SU-DHL-6 (cell line): ENCODE measurements around the gene CYP4X1.
"Not testable (repeated sequence)": the region's sequence is repeated elsewhere in the genome, so short reads cannot be mapped to it uniquely, and the experiment has no call there.

Experiments
- H2AFZ ChIP-seq: fragments of 200-600 bp; sonication (generic); 2 replicates; pipeline ENCODE4 v1.6.1; 2014; ENCODE audit warnings: low read depth, mild to moderate bottlenecking, moderate library complexity, mixed read lengths, antibody characterized with exemption, low read length; ENCODE audit not compliant: severe bottlenecking
- H3F3A ChIP-seq: fragments of 200-600 bp; shearing (Covaris generic); 2 replicates; pipeline ENCODE4 v1.6.0; 2016; ENCODE audit warnings: antibody characterized with exemption, mild to moderate bottlenecking; ENCODE audit not compliant: insufficient read depth
- H3K27ac ChIP-seq: fragments of 200-600 bp; sonication (generic); 2 replicates; pipeline ENCODE4 v1.5.1; 2016; ENCODE audit warnings: low read depth, mild to moderate bottlenecking, low read length, moderate library complexity, mixed read lengths
- H3K27me3 ChIP-seq: fragments of 200-600 bp; sonication (generic), shearing (Covaris generic); 2 replicates; pipeline ENCODE4 v1.6.0; 2014; ENCODE audit warnings: mild to moderate bottlenecking, low read length
- H3K36me3 ChIP-seq: fragments of 200-600 bp; sonication (generic); 2 replicates; pipeline ENCODE4 v1.6.1; 2014; ENCODE audit warnings: mild to moderate bottlenecking, low read length, mixed read lengths
- H3K4me2 ChIP-seq: fragments of 300-600, 200-600 bp; shearing (Covaris generic), sonication (generic); 2 replicates; pipeline ENCODE4 v1.6.0; 2014; ENCODE audit warnings: low read length, low read depth, mild to moderate bottlenecking; ENCODE audit not compliant: poor library complexity, severe bottlenecking
- H3K4me3 ChIP-seq: fragments of 200-600 bp; sonication (generic); 2 replicates; pipeline ENCODE4 v1.5.1; 2014; ENCODE audit warnings: antibody characterized with exemption, low read length, mild to moderate bottlenecking, mixed read lengths; ENCODE audit not compliant: insufficient read depth, poor library complexity, severe bottlenecking
- H3K79me2 ChIP-seq: fragments of 200-600 bp; sonication (generic); 2 replicates; pipeline ENCODE4 v1.6.1; 2014; ENCODE audit warnings: mild to moderate bottlenecking, low read length, moderate library complexity; ENCODE audit not compliant: insufficient read depth
- H3K9ac ChIP-seq: fragments of 200-600 bp; sonication (generic); 2 replicates; pipeline ENCODE4 v1.7.0; 2014; ENCODE audit warnings: mild to moderate bottlenecking, low read length
- H3K9me2 ChIP-seq: fragments of 200-600 bp; sonication (generic); replicated peaks from 2 replicates; pipeline ENCODE4 v1.6.1; 2014; ENCODE audit warnings: low read length; ENCODE audit not compliant: insufficient read depth
- H3K9me3 ChIP-seq: fragments of 200-600 bp; sonication (generic); 2 replicates; pipeline ENCODE4 v1.6.1; 2014; ENCODE audit warnings: low read length, mixed read lengths; ENCODE audit not compliant: insufficient read depth
- H4K20me1 ChIP-seq: fragments of 200-600 bp; sonication (generic); 2 replicates; pipeline ENCODE4 v1.6.1; 2014; ENCODE audit warnings: low read depth, mild to moderate bottlenecking, antibody characterized with exemption, low read length, moderate library complexity, mixed read lengths
- CTCF ChIP-seq: fragments of 200-600 bp; sonication (generic); IDR thresholded peaks from one replicate; pipeline ENCODE4 v1.5.1; 2017; ENCODE audit warnings: antibody characterized with exemption, mild to moderate bottlenecking, low read length, moderate library complexity; ENCODE audit not compliant: insufficient read depth, poor library complexity, severe bottlenecking
- EZH2phosphoT487 ChIP-seq: fragments of 200-600 bp; sonication (generic), shearing (Covaris generic); conservative IDR thresholded peaks from 2 replicates; pipeline ENCODE4 v1.6.1; 2018; ENCODE audit warnings: mild to moderate bottlenecking, antibody characterized with exemption, low read length, moderate library complexity, mixed read lengths

CYP4X1 gene

GRCh38 chr1:47031585-47031984, 8.1 kb downstream of the CYP4X1 start:
- no peaks in the 10 kb centered on the region for H3K36me3 ChIP-seq

GRCh38 chr1:47036764-47037163, 13.3 kb downstream of the CYP4X1 start:
- H3K9me2 ChIP-seq, result no peaks in the 10 kb centered on the region
- H3K9ac ChIP-seq, result no peak overlapping the region
- H3K79me2 ChIP-seq, result no peaks in the 10 kb centered on the region
- H3K36me3 ChIP-seq, result no peaks in the 10 kb centered on the region
- no peak overlapping the region for H3K4me2 ChIP-seq
- H4K20me1 ChIP-seq, result no peaks in the 10 kb centered on the region
- TF ChIP-seq EZH2phosphoT487, result no peak
- TF ChIP-seq CTCF, result no peak
- H3K27me3 ChIP-seq, result no peaks in the 10 kb centered on the region
- no peak overlapping the region for H2AFZ ChIP-seq
- no peaks in the 10 kb centered on the region for H3K9me3 ChIP-seq
- no peak overlapping the region for H3K4me3 ChIP-seq
- no peaks in the 10 kb centered on the region for H3F3A ChIP-seq
- H3K27ac ChIP-seq, result no peak overlapping the region

More at GRCh38 chr1:47031585-47031984, 8.1 kb downstream of the CYP4X1 start:
- no peak for TF ChIP-seq CTCF
- TF ChIP-seq EZH2phosphoT487, result no peak
- no peaks in the 10 kb centered on the region for H3K79me2 ChIP-seq
- no peak overlapping the region for H3K4me2 ChIP-seq
- H3K27ac ChIP-seq, result no peak overlapping the region
- no peaks in the 10 kb centered on the region for H3K27me3 ChIP-seq
- H3K4me3 ChIP-seq, result no peak overlapping the region
- no peak overlapping the region for H3K9ac ChIP-seq
- H3K9me2 ChIP-seq, result no peaks in the 10 kb centered on the region
- no peaks in the 10 kb centered on the region for H4K20me1 ChIP-seq
- no peak overlapping the region for H2AFZ ChIP-seq
- no peaks in the 10 kb centered on the region for H3F3A ChIP-seq
- H3K9me3 ChIP-seq, result no peaks in the 10 kb centered on the region

GRCh38 chr1:47059376-47059775, 35.9 kb downstream of the CYP4X1 start:
- Histone ChIP-seq H3F3A (no peaks in the 10 kb centered on the region), H3K9ac (no peak overlapping the region), H2AFZ (no peak overlapping the region), H3K27me3 (no peaks in the 10 kb centered on the region), H3K27ac (no peak overlapping the region), H3K9me2 (no peaks in the 10 kb centered on the region), H3K79me2 (no peaks in the 10 kb centered on the region), H3K9me3 (no peaks in the 10 kb centered on the region), H3K36me3 (no peaks in the 10 kb centered on the region), H3K4me3 (no peak overlapping the region), H4K20me1 (no peaks in the 10 kb centered on the region), H3K4me2 (no peak overlapping the region)
- no peak for TF ChIP-seq EZH2phosphoT487

GRCh38 chr1:47067097-47067594, 43.7 kb downstream of the CYP4X1 start, which contains the start of gene CYP4Z1:
CYP4Z1 (plus strand) TSS chr1:47067231; CDS start chr1:47067491, 260 bp downstream.
- Histone ChIP-seq H3K27ac (no peak within 1 kb of the TSS), H3K9me3 (no peaks in the 10 kb centered on the region), H3K79me2 (no peaks in the 10 kb centered on the region), H3F3A (no peaks in the 10 kb centered on the region), H2AFZ (no peak within 1 kb of the TSS), H3K9ac (no peak within 1 kb of the TSS), H3K27me3 (no peaks in the 10 kb centered on the region), H3K9me2 (no peaks in the 10 kb centered on the region), H4K20me1 (no peaks in the 10 kb centered on the region), H3K36me3 (no peaks in the 10 kb centered on the region), H3K4me2 (no peak within 1 kb of the TSS), H3K4me3 (no peak within 1 kb of the TSS)
- TF ChIP-seq CTCF (no peak), EZH2phosphoT487 (no peak)

- not testable (repeated sequence) for H3K27me3 ChIP-seq, H3K79me2 ChIP-seq, H3K9me2 ChIP-seq, H3K4me2 ChIP-seq, H3F3A ChIP-seq, H4K20me1 ChIP-seq, H3K9ac ChIP-seq, H3K4me3 ChIP-seq, H2AFZ ChIP-seq, H3K9me3 ChIP-seq, H3K36me3 ChIP-seq, H3K27ac ChIP-seq
Measured at GRCh38 chr1:47069080-47069479, 45.6 kb downstream of the CYP4X1 start.

- H3K27me3 ChIP-seq, H2AFZ ChIP-seq, H3K4me2 ChIP-seq, H4K20me1 ChIP-seq, H3K36me3 ChIP-seq, H3F3A ChIP-seq, H3K9me2 ChIP-seq, H3K4me3 ChIP-seq, H3K27ac ChIP-seq, H3K79me2 ChIP-seq, H3K9ac ChIP-seq, H3K9me3 ChIP-seq: not testable (repeated sequence)
Measured at GRCh38 chr1:47069509-47069908, 46.0 kb downstream of the CYP4X1 start.
